Measurements from ENCODE around the gene COX7A2L. TPM values are rescaled to one million over a fixed set of nuclear protein-coding genes. Genes with fewer than 3 reads are reported as not detected.

Gene COX7A2L
- total RNA-seq, 1 experiment from 2014 or later = 132 TPM

DNA sequence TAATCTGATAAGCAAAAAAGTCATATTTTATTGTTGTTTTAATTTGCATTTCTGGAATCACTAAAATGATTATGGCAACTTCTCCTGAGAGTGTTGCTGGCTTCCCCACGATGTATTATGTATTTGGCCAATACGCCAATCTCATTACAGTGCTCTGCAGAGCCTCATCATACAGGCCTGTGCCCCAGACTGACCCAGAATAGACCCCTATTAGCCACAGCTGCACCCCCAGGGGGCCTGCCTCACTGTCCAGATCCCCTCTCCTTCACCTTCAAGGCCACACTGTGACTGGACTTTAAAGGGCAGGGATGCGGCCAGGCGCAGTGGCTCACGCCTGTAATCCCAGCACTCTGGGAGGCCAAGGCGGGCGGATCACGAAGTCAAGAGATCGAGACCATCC is 17.4 kb upstream of the COX7A2L start:
- H3K36me3 ChIP-seq (ENCODE audit: control insufficient read depth, insufficient read depth, low read length) = no peaks in the 10 kb centered on the region
- TF ChIP-seq, protein P1, sequence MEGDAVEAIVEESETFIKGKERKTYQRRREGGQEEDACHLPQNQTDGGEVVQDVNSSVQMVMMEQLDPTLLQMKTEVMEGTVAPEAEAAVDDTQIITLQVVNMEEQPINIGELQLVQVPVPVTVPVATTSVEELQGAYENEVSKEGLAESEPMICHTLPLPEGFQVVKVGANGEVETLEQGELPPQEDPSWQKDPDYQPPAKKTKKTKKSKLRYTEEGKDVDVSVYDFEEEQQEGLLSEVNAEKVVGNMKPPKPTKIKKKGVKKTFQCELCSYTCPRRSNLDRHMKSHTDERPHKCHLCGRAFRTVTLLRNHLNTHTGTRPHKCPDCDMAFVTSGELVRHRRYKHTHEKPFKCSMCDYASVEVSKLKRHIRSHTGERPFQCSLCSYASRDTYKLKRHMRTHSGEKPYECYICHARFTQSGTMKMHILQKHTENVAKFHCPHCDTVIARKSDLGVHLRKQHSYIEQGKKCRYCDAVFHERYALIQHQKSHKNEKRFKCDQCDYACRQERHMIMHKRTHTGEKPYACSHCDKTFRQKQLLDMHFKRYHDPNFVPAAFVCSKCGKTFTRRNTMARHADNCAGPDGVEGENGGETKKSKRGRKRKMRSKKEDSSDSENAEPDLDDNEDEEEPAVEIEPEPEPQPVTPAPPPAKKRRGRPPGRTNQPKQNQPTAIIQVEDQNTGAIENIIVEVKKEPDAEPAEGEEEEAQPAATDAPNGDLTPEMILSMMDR (IDR thresholded peaks at IDR 0.05) = no peak
- no peak for TF ChIP-seq TCF7L2 (IDR thresholded peaks at IDR 0.05; ENCODE audit: low read depth, low read length)
- TF ChIP-seq, protein P2, sequence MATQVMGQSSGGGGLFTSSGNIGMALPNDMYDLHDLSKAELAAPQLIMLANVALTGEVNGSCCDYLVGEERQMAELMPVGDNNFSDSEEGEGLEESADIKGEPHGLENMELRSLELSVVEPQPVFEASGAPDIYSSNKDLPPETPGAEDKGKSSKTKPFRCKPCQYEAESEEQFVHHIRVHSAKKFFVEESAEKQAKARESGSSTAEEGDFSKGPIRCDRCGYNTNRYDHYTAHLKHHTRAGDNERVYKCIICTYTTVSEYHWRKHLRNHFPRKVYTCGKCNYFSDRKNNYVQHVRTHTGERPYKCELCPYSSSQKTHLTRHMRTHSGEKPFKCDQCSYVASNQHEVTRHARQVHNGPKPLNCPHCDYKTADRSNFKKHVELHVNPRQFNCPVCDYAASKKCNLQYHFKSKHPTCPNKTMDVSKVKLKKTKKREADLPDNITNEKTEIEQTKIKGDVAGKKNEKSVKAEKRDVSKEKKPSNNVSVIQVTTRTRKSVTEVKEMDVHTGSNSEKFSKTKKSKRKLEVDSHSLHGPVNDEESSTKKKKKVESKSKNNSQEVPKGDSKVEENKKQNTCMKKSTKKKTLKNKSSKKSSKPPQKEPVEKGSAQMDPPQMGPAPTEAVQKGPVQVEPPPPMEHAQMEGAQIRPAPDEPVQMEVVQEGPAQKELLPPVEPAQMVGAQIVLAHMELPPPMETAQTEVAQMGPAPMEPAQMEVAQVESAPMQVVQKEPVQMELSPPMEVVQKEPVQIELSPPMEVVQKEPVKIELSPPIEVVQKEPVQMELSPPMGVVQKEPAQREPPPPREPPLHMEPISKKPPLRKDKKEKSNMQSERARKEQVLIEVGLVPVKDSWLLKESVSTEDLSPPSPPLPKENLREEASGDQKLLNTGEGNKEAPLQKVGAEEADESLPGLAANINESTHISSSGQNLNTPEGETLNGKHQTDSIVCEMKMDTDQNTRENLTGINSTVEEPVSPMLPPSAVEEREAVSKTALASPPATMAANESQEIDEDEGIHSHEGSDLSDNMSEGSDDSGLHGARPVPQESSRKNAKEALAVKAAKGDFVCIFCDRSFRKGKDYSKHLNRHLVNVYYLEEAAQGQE (IDR thresholded peaks at IDR 0.05; ENCODE audit: insufficient read depth in 1 of 2, low read depth in 2 of 2, low read length in 1 of 2) = no peak
- no peak for TF ChIP-seq SIN3A (IDR thresholded peaks at IDR 0.05; ENCODE audit: borderline replicate concordance, insufficient read depth, low read depth, low read length)
- TF ChIP-seq POLR2AphosphoS5 (IDR thresholded peaks at IDR 0.05; ENCODE audit: low read depth, low read length) = no peak
- BruUV-seq (replicated peaks) = no TSS peak
- intact Hi-C loops (cut with micrococcal nuclease; ENCODE audit: unreplicated experiment) (no loop called here), in situ Hi-C loops (cut with HindIII; ENCODE audit: low pct_unique_long_range_greater_than_20kb, low sequenced_read_pairs) (no loop called here)
- no peaks in the 10 kb centered on the region for H3K4me1 ChIP-seq (ENCODE audit: control insufficient read depth, insufficient read depth, low read length)
- H3K27ac ChIP-seq (ENCODE audit: low read length) = no peak overlapping the region
- DNase-seq (ENCODE audit: low read depth, low spot score) (no peak), ATAC-seq (no peak)
- H3K27me3 ChIP-seq (ENCODE audit: control insufficient read depth, insufficient read depth, low read length) = no peaks in the 10 kb centered on the region
- ChIA-PET CTCF (no interaction called here), POLR2A (no interaction called here)
- H3K4me3 ChIP-seq (ENCODE audit: low read depth in 2 of 2, low read length in 2 of 2) = no peak overlapping the region
- H3K9me3 ChIP-seq (ENCODE audit: control insufficient read depth, insufficient read depth, low read depth, low read length) = no peaks in the 10 kb centered on the region

DNA sequence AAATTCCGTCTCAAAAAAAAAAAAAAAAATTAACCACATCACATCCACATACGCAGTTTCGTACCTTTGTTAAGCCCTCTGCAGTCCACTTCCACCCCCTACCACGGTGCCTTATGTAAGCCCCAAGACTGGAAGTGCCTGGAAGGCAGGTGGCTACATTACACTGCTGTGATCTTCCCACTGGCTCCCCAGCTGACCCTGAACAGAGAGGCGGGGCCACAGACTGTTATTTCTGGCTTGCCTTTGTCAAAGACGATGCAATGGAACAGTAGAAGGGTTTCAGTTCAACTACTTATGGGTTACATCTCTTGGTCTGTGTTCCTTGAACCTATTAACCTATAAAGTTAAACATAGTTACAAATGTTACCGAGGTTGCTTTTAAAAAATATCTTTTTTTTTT is 15.7 kb upstream of the COX7A2L start:
- in situ Hi-C loops (cut with HindIII; ENCODE audit: low pct_unique_long_range_greater_than_20kb, low sequenced_read_pairs) = no loop called here
- POLR2A ChIA-PET = no interaction called here
- CTCF ChIA-PET = no interaction called here

More for the DNA sequence above, 15.7 kb upstream of the COX7A2L start:
- H3K4me1 ChIP-seq (ENCODE audit: control insufficient read depth, insufficient read depth, low read length) = no peaks in the 10 kb centered on the region
- H3K9me3 ChIP-seq (ENCODE audit: control insufficient read depth, insufficient read depth, low read depth, low read length) = no peaks in the 10 kb centered on the region
- H3K4me3 ChIP-seq (ENCODE audit: low read depth in 2 of 2, low read length in 2 of 2) = no peak overlapping the region
- ATAC-seq (no peak), DNase-seq (ENCODE audit: low read depth, low spot score) (no peak)
- no peaks in the 10 kb centered on the region for H3K27me3 ChIP-seq (ENCODE audit: control insufficient read depth, insufficient read depth, low read length)
- H3K27ac ChIP-seq (ENCODE audit: low read length) = no peak overlapping the region
- intact Hi-C loops (cut with micrococcal nuclease; ENCODE audit: unreplicated experiment) = no loop called here
- no TSS peak for BruUV-seq (replicated peaks)
- TF ChIP-seq TCF7L2 (IDR thresholded peaks at IDR 0.05; ENCODE audit: low read depth, low read length) = no peak
- no peak for TF ChIP-seq SIN3A (IDR thresholded peaks at IDR 0.05; ENCODE audit: borderline replicate concordance, insufficient read depth, low read depth, low read length)
- TF ChIP-seq, protein P2 (IDR thresholded peaks at IDR 0.05; ENCODE audit: insufficient read depth in 1 of 2, low read depth in 2 of 2, low read length in 1 of 2) = no peak
- TF ChIP-seq, protein P1 (IDR thresholded peaks at IDR 0.05) = no peak
- no peak for TF ChIP-seq POLR2AphosphoS5 (IDR thresholded peaks at IDR 0.05; ENCODE audit: low read depth, low read length)
- no peaks in the 10 kb centered on the region for H3K36me3 ChIP-seq (ENCODE audit: control insufficient read depth, insufficient read depth, low read length)

Data from Panc1 (cell line).